Measurements from ENCODE around the gene TTYH1.
A peak's percentile ranks its signal among the peaks of the same experiment; 100 is the strongest.
"Not testable (repeated sequence)": the region's sequence is repeated elsewhere in the genome, so short reads cannot be mapped to it uniquely, and the experiment has no call there.

The TTYH1 gene

DNA sequence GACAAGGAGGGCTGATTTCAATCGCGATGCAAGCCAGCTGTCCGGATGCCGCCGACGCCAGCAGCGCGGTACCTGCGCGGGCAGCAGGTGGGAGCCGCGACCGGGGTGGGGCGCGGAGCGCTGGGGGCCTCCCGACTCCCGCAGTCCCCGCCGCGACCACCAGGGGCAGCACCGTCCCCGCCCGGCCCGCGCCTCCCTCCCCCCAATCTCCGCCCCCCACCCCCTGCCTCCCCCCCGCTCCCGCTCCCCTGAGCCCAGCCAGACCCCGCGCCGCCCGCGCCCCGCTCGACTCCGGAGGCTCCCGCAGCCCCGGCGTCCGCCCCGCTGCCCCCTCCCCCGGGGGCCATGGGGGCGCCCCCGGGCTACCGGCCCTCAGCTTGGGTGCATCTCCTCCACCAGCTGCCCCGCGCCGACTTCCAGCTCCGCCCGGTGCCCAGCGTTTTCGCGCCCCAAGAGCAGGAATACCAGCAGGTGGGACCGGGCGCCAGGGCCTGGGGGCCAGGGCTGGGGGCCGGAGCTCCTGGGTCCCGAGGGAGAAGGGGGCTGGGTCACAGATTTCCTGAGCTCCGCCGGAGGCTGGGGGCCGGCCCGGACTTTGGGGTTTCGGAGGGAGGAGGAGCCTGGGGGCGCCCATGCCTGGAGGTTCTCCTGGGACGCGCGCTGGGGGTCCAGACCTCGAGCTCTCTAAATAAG, at the start of gene TTYH1:
Gene TTYH1 (plus strand): TSS at position 257 of the 693 bp plus-strand sequence. CDS start 89 bp downstream, at position 346.
- DNase-seq (ENCODE audit: low read depth in 2 of 2), result peak in 1 of 2 donors; percentile 16

GRCh38 chr19:54365798-54366197, 49.5 kb upstream of the TTYH1 start:
- DNase-seq (ENCODE audit: low read depth in 2 of 2), result not testable (repeated sequence)

- DNase-seq (ENCODE audit: low read depth in 2 of 2), result no peak
Measured at GRCh38 chr19:54366811-54367210, 48.5 kb upstream of the TTYH1 start.

DNA sequence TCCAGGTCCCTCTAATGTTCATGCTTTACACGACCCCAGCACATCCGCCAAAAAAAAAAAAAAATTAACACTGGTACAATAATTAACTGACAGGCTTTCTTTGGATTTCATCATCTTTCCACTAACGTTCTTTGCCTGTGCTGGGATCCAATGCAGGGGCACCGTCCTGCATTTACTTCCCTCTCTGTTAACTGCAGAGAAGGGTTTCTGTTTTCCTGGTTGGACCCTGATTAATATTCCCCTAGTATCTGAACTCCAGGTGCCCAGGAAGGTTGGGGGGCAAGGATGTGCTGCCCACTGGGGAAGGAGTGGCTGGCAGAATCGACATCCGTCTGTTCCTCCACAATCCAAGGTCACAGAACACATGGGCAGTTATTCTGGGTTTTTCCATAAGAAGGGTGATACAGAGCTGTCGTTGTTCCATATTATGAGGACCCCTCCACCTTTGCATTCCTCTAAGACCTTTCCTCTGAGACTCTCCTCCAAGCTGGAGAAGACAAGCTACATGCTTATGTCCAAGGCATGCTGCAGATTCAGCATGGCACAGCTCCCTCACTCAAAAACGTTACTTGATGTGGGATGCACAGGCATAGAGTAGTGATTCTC, 46.1 kb upstream of the TTYH1 start:
- no peak for DNase-seq (ENCODE audit: low read depth in 2 of 2)

GRCh38 chr19:54369688-54370433, 45.4 kb upstream of the TTYH1 start:
- not testable (repeated sequence) for DNase-seq (ENCODE audit: low read depth in 2 of 2)

- DNase-seq (ENCODE audit: low read depth in 2 of 2), result peak in 1 of 2 donors; percentile 22
Measured at GRCh38 chr19:54370434-54370796, 44.8 kb upstream of the TTYH1 start.

DNA sequence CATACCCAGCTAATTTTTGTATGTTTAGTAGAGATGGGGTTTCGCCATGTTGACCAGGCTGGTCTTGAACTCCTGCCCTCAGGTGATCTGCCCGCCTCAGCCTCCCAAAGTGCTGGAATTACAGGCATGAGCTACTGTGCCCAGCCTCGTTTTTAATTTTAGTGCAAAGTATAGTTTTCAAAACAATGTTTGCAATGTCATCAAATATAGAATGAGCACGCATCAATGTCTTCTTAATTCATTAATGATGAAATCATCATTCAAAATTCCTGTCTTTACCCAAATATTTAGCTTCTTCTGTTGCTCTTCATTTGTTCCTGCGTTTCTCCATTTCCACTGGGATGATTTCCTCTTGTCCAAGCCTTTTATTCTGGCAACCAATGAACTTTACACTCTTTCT, 43.8 kb upstream of the TTYH1 start:
- not testable (repeated sequence) for DNase-seq (ENCODE audit: low read depth in 2 of 2)

- DNase-seq (ENCODE audit: low read depth in 2 of 2), result no peak
Measured at GRCh38 chr19:54373781-54374631, 41.3 kb upstream of the TTYH1 start.

GRCh38 chr19:54375181-54375938, 39.9 kb upstream of the TTYH1 start:
- DNase-seq (ENCODE audit: low read depth in 2 of 2), result not testable (repeated sequence)

- no peak for DNase-seq (ENCODE audit: low read depth in 2 of 2)
Measured at GRCh38 chr19:54376610-54377285, 38.5 kb upstream of the TTYH1 start.

DNA sequence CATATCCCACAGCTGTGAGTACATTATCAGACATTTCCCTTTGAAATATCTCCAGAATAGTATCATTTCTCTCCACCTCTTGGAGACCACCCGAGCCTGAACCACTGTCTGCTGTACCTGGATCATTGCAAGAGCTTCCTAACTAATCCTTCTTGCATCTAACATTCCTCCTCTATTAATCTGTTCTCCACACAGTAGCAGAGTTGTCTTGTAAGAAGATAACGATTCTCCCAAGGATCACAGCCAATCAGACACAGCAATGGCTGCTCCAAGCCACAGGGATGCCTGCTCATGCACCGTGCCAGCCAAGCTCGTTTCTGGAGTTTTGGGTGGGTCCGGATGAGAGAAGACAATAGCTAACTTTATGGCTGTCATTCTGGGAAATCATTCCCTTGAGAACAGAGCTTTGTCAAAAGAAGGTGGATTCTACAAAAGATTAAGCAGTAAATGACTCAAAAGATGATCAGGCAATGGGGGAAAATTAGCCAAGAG, 36.0 kb upstream of the TTYH1 start:
- DNase-seq (ENCODE audit: low read depth in 2 of 2), result no peak

DNA sequence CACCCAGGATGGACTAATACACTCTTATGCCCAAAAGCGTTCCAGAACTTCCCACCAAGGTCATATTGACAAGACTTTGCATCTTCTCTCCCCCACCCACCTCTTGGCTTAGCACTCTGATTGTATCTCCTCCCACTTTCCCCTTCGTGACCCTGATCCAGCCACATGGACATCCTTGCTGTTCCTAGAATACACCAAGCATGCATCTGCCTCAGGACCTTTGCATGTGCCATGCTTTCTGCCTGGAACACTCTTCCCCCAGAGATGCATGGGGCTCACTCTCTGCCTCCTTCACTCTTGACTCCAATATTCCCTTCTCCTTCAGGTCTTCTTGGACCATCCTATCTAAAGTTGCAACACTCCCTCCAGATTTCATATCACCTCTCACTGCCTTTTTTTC, 34.4 kb upstream of the TTYH1 start:
- no peak for DNase-seq (ENCODE audit: low read depth in 2 of 2)

DNA sequence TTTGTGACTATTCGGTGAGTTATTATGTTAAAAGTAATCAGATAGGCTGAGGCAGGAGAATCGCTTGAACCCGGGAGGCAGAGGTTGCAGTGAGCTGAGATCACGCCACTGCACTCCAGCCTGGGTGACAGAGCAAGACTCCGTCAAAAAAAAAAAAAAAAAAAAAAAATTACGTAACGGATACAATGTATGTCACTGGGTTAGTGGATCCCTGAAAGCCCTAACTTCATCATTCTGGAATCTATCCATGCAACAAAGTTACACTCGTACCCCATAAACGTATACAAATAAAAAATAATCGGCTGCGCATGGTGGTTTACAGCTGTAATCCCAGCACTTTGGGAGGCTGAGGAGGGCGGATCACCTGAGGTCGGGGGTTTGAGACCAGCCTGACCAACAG, 33.2 kb upstream of the TTYH1 start:
- not testable (repeated sequence) for DNase-seq (ENCODE audit: low read depth in 2 of 2)

GRCh38 chr19:54383330-54383729, 31.9 kb upstream of the TTYH1 start:
- DNase-seq (ENCODE audit: low read depth in 2 of 2), result no peak

DNA sequence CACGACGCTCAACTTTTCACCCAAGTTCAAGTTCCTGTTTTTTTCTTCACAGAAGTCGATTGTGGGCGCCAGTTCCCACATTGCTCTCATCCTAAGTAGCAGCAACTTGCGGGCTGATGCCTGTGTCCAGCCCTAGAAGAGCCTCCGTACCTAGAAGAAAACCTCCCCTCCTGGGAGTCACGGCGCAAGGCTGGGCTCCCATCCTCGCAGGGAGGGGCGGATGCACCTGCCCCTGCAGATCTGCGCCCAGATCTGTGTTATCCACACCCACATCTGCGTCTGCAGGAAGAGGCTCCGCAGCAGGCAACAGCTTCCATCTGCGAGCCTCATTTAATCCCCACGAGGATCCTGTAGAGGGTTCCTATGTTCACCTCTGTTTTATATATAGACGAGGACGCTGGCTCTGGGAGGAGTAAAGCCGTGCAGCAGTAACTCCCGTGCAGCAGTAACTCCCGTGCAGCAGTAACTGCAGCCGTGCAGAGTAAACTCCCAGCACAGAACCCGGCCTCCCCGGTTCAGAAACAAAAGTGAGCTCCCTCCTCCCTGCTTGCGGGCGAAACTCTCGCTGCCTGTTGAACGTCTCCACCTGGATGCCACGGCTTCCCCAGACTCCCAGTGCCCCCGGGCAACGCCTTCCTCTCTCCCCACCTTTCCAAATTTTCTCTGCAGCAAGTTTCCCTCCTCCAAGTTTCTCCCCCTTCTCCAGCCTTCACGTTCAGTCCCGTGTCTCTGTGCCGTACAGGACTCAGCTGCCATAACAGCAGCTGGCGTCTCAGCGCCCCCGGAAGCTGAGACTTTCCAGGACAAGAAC, 27.1 kb upstream of the TTYH1 start:
- DNase-seq (ENCODE audit: low read depth in 2 of 2), result peak in 1 of 2 donors; percentile 16

DNA sequence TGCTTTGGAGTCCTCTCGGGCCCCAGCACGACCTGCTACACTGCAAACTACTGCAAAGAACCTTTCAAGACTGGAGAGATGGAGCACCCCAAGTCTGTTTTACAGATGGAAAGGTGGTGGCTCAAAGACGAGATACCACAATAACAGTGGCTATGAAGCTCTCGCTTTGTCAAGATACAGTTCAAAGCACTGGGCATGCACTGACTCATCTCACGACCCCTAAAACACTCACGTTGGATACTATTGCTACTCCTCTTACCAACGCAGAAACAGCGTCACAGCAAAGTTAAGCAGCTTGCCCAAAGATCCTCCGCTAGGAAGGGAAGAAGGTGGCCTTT, 26.5 kb upstream of the TTYH1 start:
- DNase-seq (ENCODE audit: low read depth in 2 of 2), result no peak

DNA sequence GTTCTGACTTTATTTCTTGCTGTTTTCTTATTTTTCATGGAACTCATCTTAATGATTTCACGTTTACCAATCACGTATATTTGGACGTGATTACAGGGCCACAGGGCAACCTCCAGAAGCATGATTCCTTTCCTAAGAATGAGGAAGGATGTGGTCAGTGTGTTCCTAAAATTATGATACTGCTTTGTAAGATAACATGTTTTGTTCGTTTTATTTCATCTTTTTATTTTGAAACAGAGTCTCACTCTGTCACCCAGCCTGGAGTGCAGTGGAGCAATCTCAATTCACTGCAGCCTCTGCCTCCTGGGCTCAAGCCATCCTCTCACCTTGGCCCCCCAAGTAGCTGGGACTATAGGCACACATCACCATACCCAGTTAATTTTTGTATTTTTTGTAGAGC, 25.7 kb upstream of the TTYH1 start:
- no peak for DNase-seq (ENCODE audit: low read depth in 2 of 2)

GRCh38 chr19:54390942-54391577, 24.2 kb upstream of the TTYH1 start:
- DNase-seq (ENCODE audit: low read depth in 2 of 2), result peak; percentile 45 to 62

DNA sequence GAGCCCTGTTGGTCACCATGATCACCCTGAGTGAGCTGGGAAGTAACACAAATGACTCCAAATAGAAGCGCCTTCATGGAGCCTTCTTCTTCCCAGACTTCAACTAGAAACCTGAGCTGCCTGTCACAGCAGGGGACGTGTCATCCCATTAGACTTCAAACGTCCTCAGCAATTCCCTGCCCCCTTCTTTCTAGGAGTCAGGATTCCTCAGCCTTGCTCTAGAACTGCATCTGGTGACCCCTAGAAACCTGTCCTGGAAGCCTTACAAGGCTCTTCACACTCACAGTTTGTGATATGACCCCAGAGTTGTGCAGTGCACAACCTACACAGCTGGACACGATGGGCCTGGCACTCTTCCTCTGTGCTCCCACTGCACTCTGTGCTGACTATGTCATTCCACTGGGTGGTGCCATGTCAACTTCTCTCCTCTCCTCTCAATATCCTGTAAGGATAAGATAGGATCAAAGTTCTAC, 23.6 kb upstream of the TTYH1 start:
- DNase-seq (ENCODE audit: low read depth in 2 of 2), result no peak

All from activated CD4-positive, alpha-beta T cell treated with anti-CD3 and anti-CD28 coated beads for 24 hours (primary cell).